ENCODE measurements around the gene JAZF1. TPM values are rescaled to one million over a fixed set of nuclear protein-coding genes. Genes with fewer than 3 reads are reported as not detected.

JAZF1 gene
- total and polyA plus RNA-seq, 2 of the 8 experiments (the other 6 are each of a cell fraction or from before 2014, with no cell fraction given), result 2.6 to 21.8 TPM

DNA sequence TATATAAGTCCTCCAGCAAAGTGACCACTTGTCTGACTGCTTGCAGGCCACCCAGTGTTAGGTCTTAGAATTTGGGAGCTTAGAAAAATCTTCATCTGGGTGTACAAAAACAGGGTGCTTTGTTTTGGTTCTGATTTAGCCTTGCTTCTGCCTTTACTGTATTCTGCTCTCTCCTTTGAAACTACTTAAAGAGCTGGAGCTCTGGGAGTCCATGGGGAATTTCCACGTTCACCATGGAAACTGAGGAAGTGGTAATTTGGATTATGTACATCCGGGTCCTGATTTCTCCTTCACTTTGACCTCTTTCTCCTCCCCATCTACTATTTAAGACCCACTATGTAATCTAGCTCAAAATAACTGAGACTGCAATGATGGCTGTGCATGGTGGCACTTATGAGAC, 103.0 kb downstream of the JAZF1 start:
- no peak overlapping the region for H2BK15ac ChIP-seq (ENCODE audit: low read length)
- H4K5ac ChIP-seq (ENCODE audit: insufficient read length, low read depth, low read length), result no peak overlapping the region
- no peaks in the 10 kb centered on the region for H3K36me3 ChIP-seq (ENCODE audit: control insufficient read depth in 2 of 4, insufficient read depth in 4 of 4, low read length in 3 of 4)
- WGBS, 2 experiments (ENCODE audit: extremely low coverage in 1 of 2, insufficient coverage in 1 of 2, insufficient read length in 1 of 2, insufficient replicate concordance in 2 of 2, low coverage in 1 of 2, low lambda C conversion rate in 2 of 2, missing lambda C conversion rate in 1 of 2), result 90% methylated on average over 2 of the region's 2 CpGs; no CpG with 5 or more reads in 1 of the 2 experiments
- H2BK20ac ChIP-seq (ENCODE audit: low read length), result no peak overlapping the region
- DNase-seq (ENCODE audit: low read depth in 1 of 2, low spot score in 2 of 2) (no peak), FAIRE-seq (no peak)
- no peak overlapping the region for H3K23ac ChIP-seq (ENCODE audit: insufficient read length)
- no peak overlapping the region for H3K4me3 ChIP-seq (ENCODE audit: extremely low read depth in 1 of 4, insufficient read depth in 2 of 4, low read depth in 3 of 4, low read length in 4 of 4)
- H3K9me3 ChIP-seq (ENCODE audit: insufficient read depth in 2 of 2, low read depth in 1 of 2, low read length in 1 of 2), result no peaks in the 10 kb centered on the region
- no peak overlapping the region for H2BK120ac ChIP-seq (replicated peaks; ENCODE audit: low read depth, low read length)
- H2BK5ac ChIP-seq (ENCODE audit: low read depth, low read length), result no peak overlapping the region
- no peaks in the 10 kb centered on the region for H3K23me2 ChIP-seq (ENCODE audit: low read depth, low read length)
- no peak overlapping the region for H3K18ac ChIP-seq (ENCODE audit: extremely low read depth, low read length)
- CTCF ChIA-PET (ENCODE audit: partially characterized antibody), result interaction anchor here (0.6 to 7.9 kb wide), 26 partner anchors 8 to 484 kb away, joined by 3 to 133 read pairs (median 4); no protein-coding TSS in a partner anchor
- H4K20me1 ChIP-seq (replicated peaks in 1 of 2; ENCODE audit: control insufficient read depth in 1 of 2, insufficient read depth in 2 of 2, low read length in 2 of 2), result no peaks in the 10 kb centered on the region
- H2AK5ac ChIP-seq (ENCODE audit: low read depth, low read length), result no peak overlapping the region
- H3K56ac ChIP-seq (replicated peaks; ENCODE audit: insufficient read length, low read depth, low read length), result no peak overlapping the region
- no peak overlapping the region for H3K27ac ChIP-seq (ENCODE audit: low read depth, low read length)
- H2AFZ ChIP-seq (ENCODE audit: low read length), result no peak overlapping the region
- no peak overlapping the region for H3K14ac ChIP-seq (ENCODE audit: insufficient read length)
- H3K4me2 ChIP-seq (ENCODE audit: insufficient read depth in 1 of 2, low read depth in 2 of 2, low read length in 2 of 2), result no peak overlapping the region
- no peak overlapping the region for H2BK12ac ChIP-seq (ENCODE audit: low read depth, low read length)
- H3K4ac ChIP-seq (replicated peaks; ENCODE audit: insufficient read length, low read depth, low read length), result no peak overlapping the region
- H4K8ac ChIP-seq (ENCODE audit: extremely low read depth, insufficient read depth, low read length), result no peak overlapping the region
- no peak overlapping the region for H3K9ac ChIP-seq (replicated peaks in 1 of 4; ENCODE audit: extremely low read depth in 1 of 4, low read depth in 3 of 4, low read length in 3 of 4)
- TF ChIP-seq YY1 (IDR thresholded peaks at IDR 0.05; ENCODE audit: low read depth, low read length) (no peak), ZNF274 (IDR thresholded peaks at IDR 0.05; ENCODE audit: borderline replicate concordance, extremely low read depth, low read length) (no peak), CBX5 (IDR thresholded peaks at IDR 0.05; ENCODE audit: low read depth, low read length) (no peak), SAP30 (IDR thresholded peaks at IDR 0.05; ENCODE audit: insufficient read depth, insufficient replicate concordance, low read length) (no peak), CBX8 (IDR thresholded peaks at IDR 0.05; ENCODE audit: borderline replicate concordance, low read depth, low read length) (no peak)
- TF ChIP-seq, protein P1, sequence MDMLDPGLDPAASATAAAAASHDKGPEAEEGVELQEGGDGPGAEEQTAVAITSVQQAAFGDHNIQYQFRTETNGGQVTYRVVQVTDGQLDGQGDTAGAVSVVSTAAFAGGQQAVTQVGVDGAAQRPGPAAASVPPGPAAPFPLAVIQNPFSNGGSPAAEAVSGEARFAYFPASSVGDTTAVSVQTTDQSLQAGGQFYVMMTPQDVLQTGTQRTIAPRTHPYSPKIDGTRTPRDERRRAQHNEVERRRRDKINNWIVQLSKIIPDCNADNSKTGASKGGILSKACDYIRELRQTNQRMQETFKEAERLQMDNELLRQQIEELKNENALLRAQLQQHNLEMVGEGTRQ (IDR thresholded peaks at IDR 0.05; ENCODE audit: low read length), result no peak
- no peak overlapping the region for H4K91ac ChIP-seq (replicated peaks; ENCODE audit: insufficient read length, low read length)
- POLR2A ChIA-PET (ENCODE audit: partially characterized antibody), result no interaction called here
- H3K79me2 ChIP-seq (ENCODE audit: control insufficient read depth in 1 of 2, insufficient read depth in 2 of 2, low read length in 2 of 2), result no peaks in the 10 kb centered on the region
- peaks cover 0 to 7% (median 0%) of the 10 kb centered on the region in 4 experiments; a peak in 2 of 7 replicates for H3K4me1 ChIP-seq (replicated peaks in 1 of 4; ENCODE audit: control insufficient read depth in 3 of 4, insufficient read depth in 4 of 4, low read length in 3 of 4)
- H3K79me1 ChIP-seq (ENCODE audit: low read depth, low read length), result no peaks in the 10 kb centered on the region
- no peaks in the 10 kb centered on the region for H3K27me3 ChIP-seq (replicated peaks in 1 of 4; ENCODE audit: control insufficient read depth in 3 of 4, extremely low read depth in 1 of 4, insufficient read depth in 3 of 4, low read length in 3 of 4)

All from H1 (cell line).